RWPE2 (cell line): ENCODE measurements around the gene ZNF282.
A peak's percentile ranks its signal among the peaks of the same experiment; 100 is the strongest.

ENCODE experiments used
- ATAC-seq: fragments of 200-7000 bp; cut with Tn5 transposase; 3 replicates; pipeline ENCODE4 v1.9.1; 2021; ENCODE audit warnings: low read depth
- DNase-seq: peaks from one replicate; pipeline ENCODE4 v3.0.0-alpha.2; 2020; ENCODE audit warnings: low spot score
- H3K27ac ChIP-seq: fragments of 450-650 bp; 2 replicates; pipeline ENCODE4 v1.5.1; 2017; ENCODE audit warnings: mild to moderate bottlenecking; ENCODE audit not compliant: poor library complexity, severe bottlenecking
- H3K27me3 ChIP-seq: fragments of 250-450 bp; sonication (Bioruptor Pico); 2 replicates; pipeline ENCODE4 v1.5.1; 2021; ENCODE audit warnings: mild to moderate bottlenecking, moderate library complexity; ENCODE audit not compliant: insufficient read depth, poor library complexity, severe bottlenecking
- H3K36me3 ChIP-seq: fragments of 250-450 bp; sonication (Bioruptor Pico); 2 replicates; pipeline ENCODE4 v1.5.1; 2020; ENCODE audit warnings: low read depth, mild to moderate bottlenecking, moderate library complexity
- H3K4me1 ChIP-seq: fragments of 250-450 bp; sonication (Bioruptor Pico); 2 replicates; pipeline ENCODE4 v1.5.1; 2021; ENCODE audit warnings: mild to moderate bottlenecking, moderate library complexity; ENCODE audit not compliant: insufficient read depth, poor library complexity, severe bottlenecking
- H3K4me3 ChIP-seq: fragments of 250-450 bp; sonication (Bioruptor Pico); 2 replicates; pipeline ENCODE4 v1.5.1; 2021; ENCODE audit warnings: mild to moderate bottlenecking, moderate library complexity; ENCODE audit not compliant: severe bottlenecking
- H3K9me3 ChIP-seq: fragments of 250-450 bp; sonication (Bioruptor Pico); 2 replicates; pipeline ENCODE4 v1.5.1; 2021; ENCODE audit warnings: mild to moderate bottlenecking, moderate library complexity; ENCODE audit not compliant: severe bottlenecking
- CTCF ChIP-seq: fragments of 450-650 bp; IDR thresholded peaks from one replicate; pipeline ENCODE4 v1.5.1; 2017; ENCODE audit warnings: mild to moderate bottlenecking, moderate library complexity; ENCODE audit not compliant: poor library complexity, severe bottlenecking

ZNF282 gene

GRCh38 chr7:149216402-149216801, 21.1 kb downstream of the ZNF282 start:
- Histone ChIP-seq H3K4me3 (no peak overlapping the region), H3K27me3 (no peaks in the 10 kb centered on the region), H3K36me3 (peaks cover 94% of the 10 kb centered on the region), H3K27ac (no peak overlapping the region), H3K9me3 (no peaks in the 10 kb centered on the region), H3K4me1 (no peaks in the 10 kb centered on the region)
- TF ChIP-seq CTCF, result no peak
- DNase-seq (no peak), ATAC-seq (no peak)

- H3K36me3 ChIP-seq, result peaks cover 89% of the 10 kb centered on the region
- no peak overlapping the region for H3K4me3 ChIP-seq
- H3K27me3 ChIP-seq, result no peaks in the 10 kb centered on the region
- DNase-seq (no peak), ATAC-seq (no peak)
- no peaks in the 10 kb centered on the region for H3K4me1 ChIP-seq
- no peak for TF ChIP-seq CTCF
- H3K27ac ChIP-seq, result no peak overlapping the region
- no peaks in the 10 kb centered on the region for H3K9me3 ChIP-seq
These were observed 22.2 kb downstream of the ZNF282 start for GRCh38 chr7:149217570-149217969.

- no peak for ATAC-seq
- H3K4me3 ChIP-seq, result no peak overlapping the region
- TF ChIP-seq CTCF, result no peak
- no peaks in the 10 kb centered on the region for H3K27me3 ChIP-seq
- peaks cover 83% of the 10 kb centered on the region for H3K36me3 ChIP-seq
- DNase-seq, result no peak
- H3K9me3 ChIP-seq, result no peaks in the 10 kb centered on the region
- H3K27ac ChIP-seq, result no peak overlapping the region
- H3K4me1 ChIP-seq, result no peaks in the 10 kb centered on the region
These were observed 23.4 kb downstream of the ZNF282 start for GRCh38 chr7:149218469-149219420.

GRCh38 chr7:149220534-149220933, 25.2 kb downstream of the ZNF282 start:
- no peak for DNase-seq
- no peaks in the 10 kb centered on the region for H3K9me3 ChIP-seq
- H3K36me3 ChIP-seq, result peaks cover 72% of the 10 kb centered on the region
- H3K27me3 ChIP-seq, result no peaks in the 10 kb centered on the region
- peak; percentile 71 for ATAC-seq
- no peak overlapping the region for H3K4me3 ChIP-seq
- no peaks in the 10 kb centered on the region for H3K4me1 ChIP-seq
- H3K27ac ChIP-seq, result peak overlapping the region; percentile 25
- no peak for TF ChIP-seq CTCF

GRCh38 chr7:149223176-149223575, 27.8 kb downstream of the ZNF282 start:
- H3K4me3 ChIP-seq, result no peak overlapping the region
- H3K27me3 ChIP-seq, result no peaks in the 10 kb centered on the region
- H3K27ac ChIP-seq, result no peak overlapping the region
- no peaks in the 10 kb centered on the region for H3K4me1 ChIP-seq
- no peak for DNase-seq
- no peaks in the 10 kb centered on the region for H3K9me3 ChIP-seq
- TF ChIP-seq CTCF, result no peak
- H3K36me3 ChIP-seq, result peaks cover 49% of the 10 kb centered on the region
- no peak for ATAC-seq
